Measurements from ENCODE around the gene SUV39H1.

GRCh38 chrX:48741834-48742233 is 45.3 kb downstream of the SUV39H1 start:
- TF ChIP-seq ATF3 (IDR thresholded peaks at IDR 0.05) = no peak
- no peak for TF ChIP-seq CTCF (IDR thresholded peaks at IDR 0.05; ENCODE audit: low read depth, low read length, missing input control)
- TF ChIP-seq RXRA (IDR thresholded peaks at IDR 0.05) = no peak
- TF ChIP-seq RAD21 (IDR thresholded peaks at IDR 0.05) = no peak
- TF ChIP-seq, protein P1, sequence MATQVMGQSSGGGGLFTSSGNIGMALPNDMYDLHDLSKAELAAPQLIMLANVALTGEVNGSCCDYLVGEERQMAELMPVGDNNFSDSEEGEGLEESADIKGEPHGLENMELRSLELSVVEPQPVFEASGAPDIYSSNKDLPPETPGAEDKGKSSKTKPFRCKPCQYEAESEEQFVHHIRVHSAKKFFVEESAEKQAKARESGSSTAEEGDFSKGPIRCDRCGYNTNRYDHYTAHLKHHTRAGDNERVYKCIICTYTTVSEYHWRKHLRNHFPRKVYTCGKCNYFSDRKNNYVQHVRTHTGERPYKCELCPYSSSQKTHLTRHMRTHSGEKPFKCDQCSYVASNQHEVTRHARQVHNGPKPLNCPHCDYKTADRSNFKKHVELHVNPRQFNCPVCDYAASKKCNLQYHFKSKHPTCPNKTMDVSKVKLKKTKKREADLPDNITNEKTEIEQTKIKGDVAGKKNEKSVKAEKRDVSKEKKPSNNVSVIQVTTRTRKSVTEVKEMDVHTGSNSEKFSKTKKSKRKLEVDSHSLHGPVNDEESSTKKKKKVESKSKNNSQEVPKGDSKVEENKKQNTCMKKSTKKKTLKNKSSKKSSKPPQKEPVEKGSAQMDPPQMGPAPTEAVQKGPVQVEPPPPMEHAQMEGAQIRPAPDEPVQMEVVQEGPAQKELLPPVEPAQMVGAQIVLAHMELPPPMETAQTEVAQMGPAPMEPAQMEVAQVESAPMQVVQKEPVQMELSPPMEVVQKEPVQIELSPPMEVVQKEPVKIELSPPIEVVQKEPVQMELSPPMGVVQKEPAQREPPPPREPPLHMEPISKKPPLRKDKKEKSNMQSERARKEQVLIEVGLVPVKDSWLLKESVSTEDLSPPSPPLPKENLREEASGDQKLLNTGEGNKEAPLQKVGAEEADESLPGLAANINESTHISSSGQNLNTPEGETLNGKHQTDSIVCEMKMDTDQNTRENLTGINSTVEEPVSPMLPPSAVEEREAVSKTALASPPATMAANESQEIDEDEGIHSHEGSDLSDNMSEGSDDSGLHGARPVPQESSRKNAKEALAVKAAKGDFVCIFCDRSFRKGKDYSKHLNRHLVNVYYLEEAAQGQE (IDR thresholded peaks at IDR 0.05) = no peak
- no peak for TF ChIP-seq GABPA (IDR thresholded peaks at IDR 0.05 in 1 of 2, conservative IDR thresholded peaks at IDR 0.05 in 1 of 2)
- TF ChIP-seq, protein P2, sequence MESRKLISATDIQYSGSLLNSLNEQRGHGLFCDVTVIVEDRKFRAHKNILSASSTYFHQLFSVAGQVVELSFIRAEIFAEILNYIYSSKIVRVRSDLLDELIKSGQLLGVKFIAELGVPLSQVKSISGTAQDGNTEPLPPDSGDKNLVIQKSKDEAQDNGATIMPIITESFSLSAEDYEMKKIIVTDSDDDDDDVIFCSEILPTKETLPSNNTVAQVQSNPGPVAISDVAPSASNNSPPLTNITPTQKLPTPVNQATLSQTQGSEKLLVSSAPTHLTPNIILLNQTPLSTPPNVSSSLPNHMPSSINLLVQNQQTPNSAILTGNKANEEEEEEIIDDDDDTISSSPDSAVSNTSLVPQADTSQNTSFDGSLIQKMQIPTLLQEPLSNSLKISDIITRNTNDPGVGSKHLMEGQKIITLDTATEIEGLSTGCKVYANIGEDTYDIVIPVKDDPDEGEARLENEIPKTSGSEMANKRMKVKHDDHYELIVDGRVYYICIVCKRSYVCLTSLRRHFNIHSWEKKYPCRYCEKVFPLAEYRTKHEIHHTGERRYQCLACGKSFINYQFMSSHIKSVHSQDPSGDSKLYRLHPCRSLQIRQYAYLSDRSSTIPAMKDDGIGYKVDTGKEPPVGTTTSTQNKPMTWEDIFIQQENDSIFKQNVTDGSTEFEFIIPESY (IDR thresholded peaks at IDR 0.05) = no peak
- TF ChIP-seq, protein P3, sequence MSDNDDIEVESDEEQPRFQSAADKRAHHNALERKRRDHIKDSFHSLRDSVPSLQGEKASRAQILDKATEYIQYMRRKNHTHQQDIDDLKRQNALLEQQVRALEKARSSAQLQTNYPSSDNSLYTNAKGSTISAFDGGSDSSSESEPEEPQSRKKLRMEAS (IDR thresholded peaks at IDR 0.05) = no peak
- TF ChIP-seq TAF1 (conservative IDR thresholded peaks at IDR 0.05) = no peak
- no peak for TF ChIP-seq NR2F2 (IDR thresholded peaks at IDR 0.05)
